Type B pancreatic cell (in vitro differentiated cells): ENCODE measurements around the gene CYP39A1. TPM values are rescaled to one million over a fixed set of nuclear protein-coding genes. Genes with fewer than 3 reads are reported as not detected.
A peak's percentile ranks its signal among the peaks of the same experiment; 100 is the strongest.

Source experiments
- DNase-seq: peaks from one replicate; pipeline ENCODE4 v3.0.0; 2021; ENCODE audit warnings: mixed read lengths; ENCODE audit not compliant: unreplicated experiment; ENCODE audit errors: extremely low spot score
- H3K27ac Mint-ChIP-seq: 2 replicates; pipeline ENCODE4 v1.8.0; 2021; ENCODE audit warnings: mild to moderate bottlenecking, mixed read lengths
- H3K27me3 Mint-ChIP-seq: 2 replicates; pipeline ENCODE4 v1.8.0; 2021; ENCODE audit warnings: mixed read lengths
- H3K36me3 Mint-ChIP-seq: 2 replicates; pipeline ENCODE4 v1.8.0; 2021; ENCODE audit warnings: mixed read lengths
- H3K4me1 Mint-ChIP-seq: one replicate; pipeline ENCODE4 v1.8.0; 2021; ENCODE audit warnings: mixed read lengths; ENCODE audit not compliant: unreplicated experiment
- H3K4me3 Mint-ChIP-seq: 2 replicates; pipeline ENCODE4 v1.8.0; 2021; ENCODE audit warnings: mild to moderate bottlenecking, mixed read lengths
- H3K9me3 Mint-ChIP-seq: 2 replicates; pipeline ENCODE4 v1.8.0; 2021; ENCODE audit warnings: mixed read lengths
- CTCF ChIP-seq: fragments of 200-600 bp; sonication (generic); conservative IDR thresholded peaks from 2 replicates; pipeline ENCODE4 v1.5.0; 2021; ENCODE audit warnings: antibody characterized with exemption, mild to moderate bottlenecking
- long read RNA-seq: library from polyadenylated mRNA; unstranded; transcript quantifications from one replicate; pipeline ENCODE4 v2.0.0, GENCODE V29; 2020
- total RNA-seq: library from RNA; stranded (reverse); gene quantifications from 2 replicates; pipeline ENCODE4 v1.2.1, GENCODE V29; 2021; ENCODE audit warnings: low replicate concordance

CYP39A1 gene, protein sequence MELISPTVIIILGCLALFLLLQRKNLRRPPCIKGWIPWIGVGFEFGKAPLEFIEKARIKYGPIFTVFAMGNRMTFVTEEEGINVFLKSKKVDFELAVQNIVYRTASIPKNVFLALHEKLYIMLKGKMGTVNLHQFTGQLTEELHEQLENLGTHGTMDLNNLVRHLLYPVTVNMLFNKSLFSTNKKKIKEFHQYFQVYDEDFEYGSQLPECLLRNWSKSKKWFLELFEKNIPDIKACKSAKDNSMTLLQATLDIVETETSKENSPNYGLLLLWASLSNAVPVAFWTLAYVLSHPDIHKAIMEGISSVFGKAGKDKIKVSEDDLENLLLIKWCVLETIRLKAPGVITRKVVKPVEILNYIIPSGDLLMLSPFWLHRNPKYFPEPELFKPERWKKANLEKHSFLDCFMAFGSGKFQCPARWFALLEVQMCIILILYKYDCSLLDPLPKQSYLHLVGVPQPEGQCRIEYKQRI
- total RNA-seq, result 4.8 and 6.7 TPM in 2 replicates
- long read RNA-seq, transcript CYP39A1-201 (12 exons, 2,176 nt), result major isoform, 23 of 42 reads
- long read RNA-seq, partial matches to known transcripts, result 0 of 42 reads
- long read RNA-seq, other reads (novel, unspliced or antisense), result 18 of 42 reads

DNA sequence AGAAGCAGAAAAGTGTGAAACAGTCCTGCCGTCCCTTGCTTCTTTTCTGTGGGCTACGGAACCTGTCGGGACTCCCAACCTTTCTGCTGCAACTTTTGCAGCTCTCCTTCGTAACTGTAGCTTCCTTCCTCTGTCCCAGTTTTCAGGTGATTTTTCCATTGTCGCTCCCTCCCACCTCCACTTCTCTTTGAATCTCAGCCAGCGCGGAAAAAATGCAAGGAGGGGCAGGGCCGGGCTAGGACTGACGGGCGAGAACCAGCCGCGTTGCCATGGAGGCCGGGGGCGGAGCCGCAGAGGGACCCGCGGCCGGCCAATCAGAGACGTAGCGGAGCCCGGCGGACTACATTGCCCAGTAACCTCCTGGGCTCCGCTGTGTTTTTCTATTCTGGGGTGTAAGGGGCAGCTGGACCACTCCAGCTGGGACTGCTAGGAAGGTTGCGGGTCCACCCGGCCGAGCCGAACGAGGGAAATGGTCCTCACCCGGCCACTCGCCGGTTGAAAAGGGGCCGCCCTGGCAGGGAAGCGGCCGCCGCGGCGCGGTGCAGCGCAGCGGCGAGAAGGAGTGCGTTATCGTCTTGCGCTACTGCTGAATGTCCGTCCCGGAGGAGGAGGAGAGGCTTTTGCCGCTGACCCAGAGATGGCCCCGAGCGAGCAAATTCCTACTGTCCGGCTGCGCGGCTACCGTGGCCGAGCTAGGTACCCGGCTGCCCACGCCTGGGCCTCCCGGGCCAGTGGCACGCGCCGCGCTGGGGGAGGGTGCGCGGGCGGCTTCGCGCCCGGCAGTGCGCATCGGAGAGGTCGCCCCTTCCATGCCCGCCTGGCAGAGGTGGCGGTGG, at the start of gene CYP39A1, which contains the start of gene SLC25A27:
TSS of gene CYP39A1 (minus strand) at position 216 of the 836 bp plus-strand sequence. CDS start 236 bp downstream, outside the sequence.
TSS of gene SLC25A27 (plus strand) at position 373 of the 836 bp plus-strand sequence. CDS start at position 591, 218 bp downstream.
- Mint-ChIP-seq H3K36me3 (peaks cover 8% of the 10 kb centered on the region), H3K4me1 (peaks cover 26% of the 10 kb centered on the region), H3K27ac (peak within 1 kb of the TSS; percentile 91), H3K27me3 (peaks cover 15% of the 10 kb centered on the region), H3K9me3 (no peaks in the 10 kb centered on the region), H3K4me3 (peak within 1 kb of the TSS; percentile 95)
- TF ChIP-seq CTCF, result no peak
- DNase-seq, result peak; percentile 95

DNA sequence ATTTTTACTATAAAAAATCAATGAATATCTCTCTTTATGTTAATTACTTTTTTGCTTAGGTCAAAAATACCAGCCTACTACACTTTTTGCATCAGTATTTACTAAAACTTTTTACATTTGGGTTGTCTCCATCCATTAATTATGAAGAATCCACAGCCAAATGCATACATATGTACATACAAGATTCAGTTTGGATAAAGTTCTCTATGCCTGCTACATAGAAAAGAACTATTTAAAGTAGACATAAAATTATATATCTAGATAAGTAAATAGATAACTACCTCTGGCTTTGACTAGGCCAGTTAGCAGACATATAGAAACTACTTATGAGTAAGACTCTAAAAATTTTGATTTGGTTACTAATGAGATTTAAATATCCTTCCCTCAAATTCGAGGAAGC, 47.4 kb upstream of the CYP39A1 start:
- H3K9me3 Mint-ChIP-seq, result no peaks in the 10 kb centered on the region
- TF ChIP-seq CTCF, result no peak
- no peak overlapping the region for H3K27ac Mint-ChIP-seq
- H3K27me3 Mint-ChIP-seq, result peaks cover 18% of the 10 kb centered on the region
- no peak overlapping the region for H3K4me3 Mint-ChIP-seq
- H3K36me3 Mint-ChIP-seq, result no peaks in the 10 kb centered on the region
- no peaks in the 10 kb centered on the region for H3K4me1 Mint-ChIP-seq
- no peak for DNase-seq

DNA sequence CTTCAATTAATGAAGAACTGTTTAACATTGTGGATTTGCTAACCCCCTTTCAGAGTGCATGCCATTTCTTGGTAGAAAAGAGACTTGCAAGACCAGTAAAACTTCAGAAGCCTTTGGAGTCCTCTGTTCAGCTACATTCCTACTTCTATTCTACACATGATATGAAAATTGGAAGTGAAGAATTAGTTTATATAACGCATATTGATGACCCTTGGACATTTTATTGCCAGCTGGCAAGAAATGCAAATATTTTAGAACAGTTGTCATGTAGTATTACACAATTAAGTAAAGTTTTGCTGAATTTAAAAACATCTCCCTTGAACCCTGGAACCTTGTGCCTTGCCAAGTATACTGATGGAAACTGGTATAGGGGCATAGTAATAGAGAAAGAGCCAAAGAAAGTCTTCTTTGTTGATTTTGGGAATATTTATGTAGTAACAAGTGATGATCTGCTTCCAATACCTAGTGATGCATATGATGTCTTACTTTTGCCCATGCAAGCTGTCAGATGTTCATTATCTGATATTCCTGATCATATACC, 38.4 kb upstream of the CYP39A1 start:
- no peak for TF ChIP-seq CTCF
- no peaks in the 10 kb centered on the region for H3K9me3 Mint-ChIP-seq
- H3K27ac Mint-ChIP-seq, result no peak overlapping the region
- no peaks in the 10 kb centered on the region for H3K4me1 Mint-ChIP-seq
- no peak for DNase-seq
- peaks cover 20% of the 10 kb centered on the region for H3K27me3 Mint-ChIP-seq
- no peak overlapping the region for H3K4me3 Mint-ChIP-seq
- H3K36me3 Mint-ChIP-seq, result no peaks in the 10 kb centered on the region

- Mint-ChIP-seq H3K27ac (no peak overlapping the region), H3K27me3 (peaks cover 20% of the 10 kb centered on the region), H3K36me3 (no peaks in the 10 kb centered on the region), H3K4me3 (no peak overlapping the region), H3K4me1 (no peaks in the 10 kb centered on the region), H3K9me3 (no peaks in the 10 kb centered on the region)
- TF ChIP-seq CTCF, result no peak
- no peak for DNase-seq
Measured at GRCh38 chr6:46690141-46690755, 37.6 kb upstream of the CYP39A1 start.

DNA sequence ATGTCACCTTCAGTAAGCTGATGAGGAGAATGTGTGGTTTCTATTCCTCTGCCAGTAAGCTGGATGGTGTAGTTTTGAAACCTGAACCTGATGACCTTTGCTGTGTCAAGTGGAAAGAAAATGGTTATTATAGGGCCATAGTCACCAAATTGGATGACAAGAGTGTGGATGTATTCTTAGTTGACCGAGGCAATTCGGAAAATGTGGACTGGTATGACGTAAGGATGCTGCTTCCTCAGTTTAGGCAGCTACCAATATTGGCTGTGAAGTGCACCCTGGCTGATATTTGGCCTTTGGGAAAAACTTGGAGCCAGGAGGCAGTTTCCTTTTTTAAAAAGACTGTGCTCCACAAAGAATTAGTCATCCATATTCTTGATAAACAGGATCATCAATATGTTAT, 37.0 kb upstream of the CYP39A1 start:
- Mint-ChIP-seq H3K27me3 (peaks cover 20% of the 10 kb centered on the region), H3K9me3 (no peaks in the 10 kb centered on the region), H3K36me3 (no peaks in the 10 kb centered on the region), H3K4me1 (no peaks in the 10 kb centered on the region), H3K4me3 (no peak overlapping the region), H3K27ac (no peak overlapping the region)
- TF ChIP-seq CTCF, result no peak
- DNase-seq, result no peak
